NCI-H2171 (cell line): ENCODE measurements around the gene RAP1GAP.

Source experiments
- DNase-seq: peaks from one replicate; lab custom pipeline; 2025; lab: John Stamatoyannopoulos, UW

The RAP1GAP gene

GRCh38 chr1:21625390-21626190, 43.6 kb downstream of the RAP1GAP start:
- DNase-seq: no peak

GRCh38 chr1:21624571-21625389, 44.4 kb downstream of the RAP1GAP start:
- DNase-seq: no peak

GRCh38 chr1:21623410-21623961, 45.7 kb downstream of the RAP1GAP start:
- peak; percentile 19 for DNase-seq

GRCh38 chr1:21622466-21623315, 46.5 kb downstream of the RAP1GAP start:
- DNase-seq: peak; percentile 61

GRCh38 chr1:21621761-21622436, 47.3 kb downstream of the RAP1GAP start:
- DNase-seq: no peak

- DNase-seq: no peak
These were observed 48.1 kb downstream of the RAP1GAP start for GRCh38 chr1:21621051-21621450.

- peak; percentile 17 for DNase-seq
These were observed 48.7 kb downstream of the RAP1GAP start for GRCh38 chr1:21620496-21620895.

- DNase-seq: no peak
These were observed 49.1 kb downstream of the RAP1GAP start for GRCh38 chr1:21620011-21620410.

GRCh38 chr1:21619375-21619947, 49.7 kb downstream of the RAP1GAP start:
- DNase-seq: no peak

- no peak for DNase-seq
These were observed 50.4 kb downstream of the RAP1GAP start for GRCh38 chr1:21618561-21619374.

GRCh38 chr1:21618059-21618458, 51.1 kb downstream of the RAP1GAP start:
- DNase-seq: no peak

- DNase-seq: no peak
These were observed 51.9 kb downstream of the RAP1GAP start for GRCh38 chr1:21617126-21617738.

- DNase-seq: no peak
These were observed 52.8 kb downstream of the RAP1GAP start for GRCh38 chr1:21616372-21616771.

- no peak for DNase-seq
These were observed 54.6 kb downstream of the RAP1GAP start for GRCh38 chr1:21614419-21615115.

- peak; percentile 29 for DNase-seq
These were observed 55.9 kb downstream of the RAP1GAP start for GRCh38 chr1:21613072-21613867.

GRCh38 chr1:21612057-21612456, 57.1 kb downstream of the RAP1GAP start:
- no peak for DNase-seq

GRCh38 chr1:21610989-21611785, 58.0 kb downstream of the RAP1GAP start:
- no peak for DNase-seq
